ENCODE data around the gene INO80C.

INO80C gene

DNA sequence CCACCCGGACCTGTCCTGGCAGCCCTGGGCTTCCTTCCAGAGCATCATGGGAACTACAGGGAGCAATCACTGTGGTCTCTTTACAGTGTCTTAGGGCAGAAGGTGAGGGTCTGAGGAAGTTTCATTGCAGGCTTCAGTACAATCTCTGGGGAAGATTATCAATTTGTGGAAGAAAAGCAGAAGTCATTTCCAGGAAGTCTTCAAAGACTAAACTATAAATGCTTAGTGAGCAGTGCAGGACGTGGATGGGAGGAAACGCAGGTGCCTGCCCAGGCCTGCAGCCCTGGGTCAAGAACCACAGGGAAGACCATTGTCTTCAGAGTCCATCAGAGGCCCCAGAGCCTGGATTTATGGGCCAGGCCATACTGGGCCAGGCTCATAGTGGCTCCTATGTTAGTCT is 54.3 kb downstream of the INO80C start:
- no peak overlapping the region for H3K4me3 ChIP-seq (ENCODE audit: low read depth, low read length)
- TF ChIP-seq, protein P1, sequence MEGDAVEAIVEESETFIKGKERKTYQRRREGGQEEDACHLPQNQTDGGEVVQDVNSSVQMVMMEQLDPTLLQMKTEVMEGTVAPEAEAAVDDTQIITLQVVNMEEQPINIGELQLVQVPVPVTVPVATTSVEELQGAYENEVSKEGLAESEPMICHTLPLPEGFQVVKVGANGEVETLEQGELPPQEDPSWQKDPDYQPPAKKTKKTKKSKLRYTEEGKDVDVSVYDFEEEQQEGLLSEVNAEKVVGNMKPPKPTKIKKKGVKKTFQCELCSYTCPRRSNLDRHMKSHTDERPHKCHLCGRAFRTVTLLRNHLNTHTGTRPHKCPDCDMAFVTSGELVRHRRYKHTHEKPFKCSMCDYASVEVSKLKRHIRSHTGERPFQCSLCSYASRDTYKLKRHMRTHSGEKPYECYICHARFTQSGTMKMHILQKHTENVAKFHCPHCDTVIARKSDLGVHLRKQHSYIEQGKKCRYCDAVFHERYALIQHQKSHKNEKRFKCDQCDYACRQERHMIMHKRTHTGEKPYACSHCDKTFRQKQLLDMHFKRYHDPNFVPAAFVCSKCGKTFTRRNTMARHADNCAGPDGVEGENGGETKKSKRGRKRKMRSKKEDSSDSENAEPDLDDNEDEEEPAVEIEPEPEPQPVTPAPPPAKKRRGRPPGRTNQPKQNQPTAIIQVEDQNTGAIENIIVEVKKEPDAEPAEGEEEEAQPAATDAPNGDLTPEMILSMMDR (IDR thresholded peaks at IDR 0.05; ENCODE audit: insufficient read depth, low read depth, low read length, missing control alignments), result no peak
- no peak for DNase-seq (ENCODE audit: low read depth)

DNA sequence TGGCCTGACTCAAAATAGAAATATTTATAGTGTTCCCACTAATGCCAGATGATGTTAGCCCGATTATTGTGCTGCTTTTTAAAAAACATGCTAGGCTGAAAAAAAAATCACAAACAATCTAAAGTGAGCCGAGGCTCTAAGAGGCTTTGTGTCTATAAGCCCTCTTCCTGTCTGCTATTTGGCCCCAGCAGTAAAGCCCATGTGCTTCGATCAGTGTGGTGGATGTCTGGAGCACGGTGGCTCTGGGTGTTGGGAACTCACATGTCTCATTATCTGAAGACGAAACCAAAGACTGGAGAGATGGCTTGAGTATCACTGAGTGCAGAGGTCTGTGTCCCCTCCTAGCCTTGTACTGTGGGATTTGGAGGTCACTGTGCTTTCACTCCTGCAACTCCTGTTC is 55.1 kb downstream of the INO80C start:
- H3K4me3 ChIP-seq (ENCODE audit: low read depth, low read length), result no peak overlapping the region
- DNase-seq (ENCODE audit: low read depth), result no peak
- TF ChIP-seq, protein P1 (IDR thresholded peaks at IDR 0.05; ENCODE audit: insufficient read depth, low read depth, low read length, missing control alignments), result no peak

DNA sequence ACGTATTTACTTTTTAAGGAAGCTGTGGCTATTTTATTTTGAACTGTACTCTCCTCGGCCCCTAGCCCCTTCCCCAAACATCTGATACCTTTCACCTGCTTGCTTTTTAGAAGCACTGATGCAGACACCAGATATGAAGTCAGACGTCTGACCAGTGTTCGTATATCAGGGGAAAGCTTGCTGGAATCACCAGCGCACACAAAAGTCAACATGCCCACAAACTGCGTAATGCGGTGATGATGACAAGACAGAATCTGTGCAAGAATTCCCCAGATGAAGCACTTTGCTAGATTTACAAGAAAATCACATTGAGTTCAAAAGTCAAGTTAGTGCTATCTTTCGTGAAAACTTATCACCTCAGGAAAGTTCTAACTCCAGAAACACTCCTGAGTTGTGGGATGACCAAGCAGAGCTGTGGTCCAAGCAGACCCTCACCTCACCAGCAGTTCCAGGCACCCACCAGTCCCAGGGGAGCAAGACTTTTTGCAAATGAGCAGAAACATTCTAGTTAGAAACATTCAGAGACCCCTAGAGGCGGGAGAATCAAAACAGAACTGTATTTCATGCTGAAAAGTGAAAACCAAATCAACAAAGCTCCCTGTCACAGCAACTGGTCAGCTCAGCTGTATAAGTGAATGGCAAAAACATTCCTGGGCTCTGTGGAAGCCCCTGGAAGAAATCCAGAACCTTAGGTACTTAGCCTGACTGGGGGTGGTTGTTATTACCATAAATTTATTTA is 55.7 kb downstream of the INO80C start:
- DNase-seq (ENCODE audit: low read depth), result no peak
- H3K4me3 ChIP-seq (ENCODE audit: low read depth, low read length), result no peak overlapping the region
- TF ChIP-seq, protein P1 (IDR thresholded peaks at IDR 0.05; ENCODE audit: insufficient read depth, low read depth, low read length, missing control alignments), result no peak

DNA sequence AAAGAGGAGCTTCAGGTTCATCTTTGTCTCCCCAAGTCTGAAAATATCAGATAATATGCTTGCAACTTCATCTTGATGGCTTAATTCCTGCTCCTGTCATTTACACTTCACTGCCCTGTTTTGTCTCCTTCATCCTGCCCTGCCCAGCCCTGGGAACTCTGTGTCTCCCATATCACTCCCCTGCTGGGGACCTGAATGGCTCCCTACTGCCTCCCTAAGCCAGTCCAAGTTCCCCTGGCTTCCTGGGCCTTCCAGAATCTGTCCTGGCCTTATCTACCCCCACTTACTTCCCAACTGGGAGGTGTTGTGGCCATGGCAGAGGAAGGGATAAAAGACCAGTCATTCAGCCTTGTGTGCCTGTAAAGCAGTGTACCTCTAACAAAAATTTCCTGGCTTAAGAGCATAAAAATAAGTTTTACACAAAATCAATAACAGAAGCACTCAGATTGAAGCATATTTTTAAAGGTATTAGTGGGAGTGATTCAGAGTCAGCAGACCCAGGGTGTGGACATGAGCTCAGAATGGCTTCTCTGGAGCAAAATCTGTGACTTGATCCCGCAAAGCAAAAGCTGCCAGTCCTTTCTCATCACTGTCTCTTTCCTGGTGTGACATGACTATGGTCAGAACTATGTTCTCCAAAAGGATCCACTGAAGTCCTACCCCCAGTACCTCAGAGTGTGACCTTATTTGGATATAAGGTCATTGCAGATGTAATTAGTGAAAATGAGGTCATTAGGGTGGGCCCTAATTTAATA is 59.1 kb downstream of the INO80C start:
- TF ChIP-seq, protein P1 (IDR thresholded peaks at IDR 0.05; ENCODE audit: insufficient read depth, low read depth, low read length, missing control alignments), result no peak
- DNase-seq (ENCODE audit: low read depth), result no peak
- no peak overlapping the region for H3K4me3 ChIP-seq (ENCODE audit: low read depth, low read length)

DNA sequence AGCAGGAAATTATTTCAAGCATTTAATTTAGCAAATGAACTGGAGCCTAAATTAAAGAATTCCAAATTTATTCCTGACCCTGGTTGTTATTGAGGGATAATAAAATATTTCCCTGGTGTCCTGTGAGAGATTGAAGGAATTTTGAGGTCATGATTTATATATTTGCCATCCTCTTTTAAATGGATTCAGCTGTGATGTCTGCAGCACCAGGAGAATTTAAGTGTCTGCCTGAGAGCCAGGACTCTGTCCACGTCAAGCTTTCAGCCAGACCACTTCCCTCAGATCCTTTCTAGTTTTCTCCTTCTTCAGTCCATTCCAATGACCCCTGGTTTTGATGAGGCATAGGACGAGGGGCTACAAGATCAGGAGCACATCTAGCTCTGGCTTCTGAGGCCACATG is 59.9 kb downstream of the INO80C start:
- DNase-seq (ENCODE audit: low read depth), result no peak

DNA sequence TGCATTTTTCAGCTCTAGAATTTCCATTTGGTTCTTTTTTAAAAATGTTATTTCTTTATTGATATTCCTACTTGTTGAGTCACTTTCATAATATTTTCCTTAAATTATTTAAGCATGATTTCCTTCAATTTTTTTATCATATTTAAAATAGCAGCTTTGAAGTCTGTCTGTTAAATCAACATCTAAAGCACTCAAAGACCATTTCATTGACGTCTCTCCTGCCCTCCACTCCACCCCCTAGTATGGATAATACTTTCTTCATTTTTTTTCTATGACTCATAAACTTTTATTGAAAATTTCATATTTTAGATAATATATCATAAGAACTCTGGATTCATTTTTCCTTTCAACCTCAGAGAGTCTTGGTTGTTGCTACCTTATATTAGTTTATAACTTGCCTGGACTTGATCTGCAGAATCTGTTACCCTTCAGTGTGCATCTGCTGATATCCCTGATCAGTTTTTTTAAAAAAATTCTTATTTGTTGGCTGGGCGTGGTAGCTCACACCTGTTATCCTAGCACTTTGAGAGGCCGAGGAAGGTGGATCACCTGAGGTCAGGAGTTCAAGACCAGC is 61.6 kb downstream of the INO80C start:
- TF ChIP-seq, protein P1 (IDR thresholded peaks at IDR 0.05; ENCODE audit: insufficient read depth, low read depth, low read length, missing control alignments), result no peak
- H3K4me3 ChIP-seq (ENCODE audit: low read depth, low read length), result no peak overlapping the region
- no peak for DNase-seq (ENCODE audit: low read depth)

More for the DNA sequence above, 59.9 kb downstream of the INO80C start:
- no peak overlapping the region for H3K4me3 ChIP-seq (ENCODE audit: low read depth, low read length)
- TF ChIP-seq, protein P1 (IDR thresholded peaks at IDR 0.05; ENCODE audit: insufficient read depth, low read depth, low read length, missing control alignments), result no peak
